Stimulated activated CD8-positive, alpha-beta memory T cell treated with anti-CD3 and anti-CD28 coated beads, Interleukin-7, amount 100 ng/mL, for 48 hours (primary cell): ENCODE measurements around the gene HIBCH.
"Not testable (repeated sequence)": the region's sequence is repeated elsewhere in the genome, so short reads cannot be mapped to it uniquely, and the experiment has no call there.

Experiments
- DNase-seq, 2 donors: peaks; one replicate each; pipeline ENCODE4 v3.0.0-alpha.2; 2020; ENCODE audit warnings: low read depth in 1 of 2; ENCODE audit errors: extremely low read depth in 1 of 2

The HIBCH gene

DNA sequence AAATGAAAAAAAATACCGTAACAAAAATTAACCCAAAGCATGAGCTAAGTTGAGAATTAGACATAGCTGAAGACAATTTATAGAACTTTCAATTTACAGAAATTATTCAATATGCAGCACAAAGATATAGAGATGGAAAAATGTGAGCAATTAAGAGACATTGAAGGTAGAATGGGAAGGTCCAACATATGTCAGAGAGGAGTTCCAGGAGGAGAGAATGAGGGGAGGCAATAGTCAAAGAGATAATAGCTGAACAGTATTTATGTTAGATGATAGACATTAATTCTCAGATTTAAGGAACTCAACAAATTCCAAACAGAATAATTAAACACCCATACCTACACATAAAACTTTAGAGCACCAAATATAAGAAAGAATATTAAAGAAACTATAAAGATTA lies 154.1 kb downstream of the HIBCH start:
- DNase-seq, result no peak

- no peak for DNase-seq
Observed at GRCh38 chr2:190162851-190163250, 156.8 kb downstream of the HIBCH start.

DNA sequence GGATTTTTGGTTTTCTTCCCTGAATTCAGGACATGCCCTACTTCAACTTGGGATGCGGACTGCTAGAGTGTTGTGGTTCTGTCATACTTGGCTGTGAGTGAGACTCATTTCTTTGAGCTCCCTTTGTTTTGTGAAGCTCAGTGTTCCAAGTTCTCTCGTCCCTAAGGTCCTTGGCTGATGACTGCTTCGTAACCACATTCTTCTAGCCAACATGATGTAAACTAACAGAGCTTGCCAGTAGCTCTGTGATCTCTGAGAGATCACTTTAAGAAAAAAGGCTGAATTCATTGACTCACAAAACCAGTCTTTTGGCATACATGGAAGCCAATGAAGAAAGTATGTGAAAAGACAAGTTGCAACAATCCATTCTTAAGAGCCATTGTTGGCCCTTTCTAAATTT lies 160.2 kb downstream of the HIBCH start:
- DNase-seq, result no peak

DNA sequence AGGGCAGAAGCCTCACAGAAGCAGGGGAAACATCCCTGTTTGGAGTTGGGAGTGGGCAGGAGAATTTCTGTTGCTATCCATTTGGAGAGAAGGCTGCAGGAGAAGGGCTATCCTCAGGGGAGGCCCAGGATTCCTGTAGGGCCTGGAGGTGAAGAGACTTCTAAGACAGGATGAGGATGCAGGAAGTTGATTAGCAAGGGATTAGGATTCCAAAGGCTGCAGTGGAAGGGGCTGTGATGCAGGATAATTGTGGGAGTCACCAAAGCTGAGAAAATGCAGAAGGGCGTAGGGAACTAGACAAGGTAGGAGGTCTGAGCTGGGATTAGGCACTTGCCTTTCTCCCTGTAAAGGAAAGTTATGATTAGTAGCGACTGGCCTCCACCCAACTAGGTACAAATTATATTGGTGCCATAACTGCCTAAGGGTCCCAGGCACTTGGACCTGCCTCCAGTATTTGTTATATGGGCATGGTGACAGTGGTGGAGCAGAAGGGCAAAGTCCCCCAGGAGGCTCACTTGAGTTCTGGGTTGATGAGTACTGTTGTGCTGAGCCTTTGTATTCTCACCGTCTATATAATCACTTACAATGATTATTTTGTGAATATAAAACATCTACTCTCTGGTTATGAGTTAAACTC lies 160.7 kb downstream of the HIBCH start:
- no peak for DNase-seq

DNA sequence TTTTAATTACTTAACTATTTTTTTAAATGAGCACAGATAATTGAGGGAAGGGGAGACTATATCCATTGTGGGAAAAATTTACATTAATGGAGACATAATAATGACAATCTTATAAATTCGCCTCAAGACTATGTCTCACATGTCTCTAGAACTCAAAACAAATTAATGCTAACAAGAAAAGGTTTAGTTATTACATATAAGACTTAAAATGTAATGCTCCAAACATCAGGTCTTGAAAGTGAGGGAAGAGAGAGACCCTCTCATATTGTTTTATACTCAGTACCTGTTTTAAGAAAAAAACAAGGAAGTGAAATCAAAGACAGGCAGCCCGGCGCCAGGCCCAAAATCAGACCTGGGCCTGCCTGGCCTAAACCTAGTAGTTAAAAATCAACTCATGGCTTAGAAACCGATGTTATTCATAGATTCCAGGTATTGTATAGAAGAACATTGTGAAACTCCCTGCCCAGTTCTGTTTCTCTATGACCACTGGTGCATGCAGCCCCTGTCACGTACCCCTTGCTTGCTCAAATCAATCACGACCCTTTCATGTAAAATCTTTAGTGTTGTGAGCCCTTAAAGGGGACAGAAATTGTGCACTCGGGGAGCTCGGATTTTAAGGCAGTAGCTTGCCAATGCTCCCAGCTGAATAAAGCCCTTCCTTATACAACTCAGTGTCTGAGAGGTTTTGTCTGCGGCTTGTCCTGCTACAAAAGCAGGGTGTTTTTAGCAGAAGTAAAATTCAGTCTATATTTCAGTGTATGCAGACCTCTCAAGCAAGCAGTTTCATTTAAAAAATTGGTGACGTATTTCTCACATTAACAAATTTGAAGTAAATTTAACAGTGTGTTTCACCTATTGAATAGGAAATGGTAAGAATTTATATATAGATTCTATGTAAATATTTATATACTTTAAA lies 161.8 kb downstream of the HIBCH start:
- DNase-seq, result not testable (repeated sequence)

GRCh38 chr2:190156530-190157212 lies 163.0 kb downstream of the HIBCH start:
- no peak for DNase-seq
